WI38 (cell line): ENCODE data around the gene SOWAHD.
"Not testable (repeated sequence)": the region's sequence is repeated elsewhere in the genome, so short reads cannot be mapped to it uniquely, and the experiment has no call there.

Experiments used
- H3K4me3 ChIP-seq: 2 replicates; pipeline ENCODE4 v1.5.1; 2011; ENCODE audit warnings: low read depth, mild to moderate bottlenecking, control low read depth, low read length
- CTCF ChIP-seq: IDR thresholded peaks from 2 replicates; pipeline ENCODE4 v1.5.1; 2012; ENCODE audit warnings: low read depth, mild to moderate bottlenecking, control low read depth, low read length

The SOWAHD gene

GRCh38 chrX:119760026-119760877 lies 1.9 kb downstream of the SOWAHD start:
- no peak for TF ChIP-seq CTCF
- H3K4me3 ChIP-seq, result no peak overlapping the region

GRCh38 chrX:119762718-119763117 lies 4.3 kb downstream of the SOWAHD start:
- H3K4me3 ChIP-seq, result no peak overlapping the region
- no peak for TF ChIP-seq CTCF

GRCh38 chrX:119763181-119763580 lies 4.8 kb downstream of the SOWAHD start:
- no peak for TF ChIP-seq CTCF
- H3K4me3 ChIP-seq, result no peak overlapping the region

DNA sequence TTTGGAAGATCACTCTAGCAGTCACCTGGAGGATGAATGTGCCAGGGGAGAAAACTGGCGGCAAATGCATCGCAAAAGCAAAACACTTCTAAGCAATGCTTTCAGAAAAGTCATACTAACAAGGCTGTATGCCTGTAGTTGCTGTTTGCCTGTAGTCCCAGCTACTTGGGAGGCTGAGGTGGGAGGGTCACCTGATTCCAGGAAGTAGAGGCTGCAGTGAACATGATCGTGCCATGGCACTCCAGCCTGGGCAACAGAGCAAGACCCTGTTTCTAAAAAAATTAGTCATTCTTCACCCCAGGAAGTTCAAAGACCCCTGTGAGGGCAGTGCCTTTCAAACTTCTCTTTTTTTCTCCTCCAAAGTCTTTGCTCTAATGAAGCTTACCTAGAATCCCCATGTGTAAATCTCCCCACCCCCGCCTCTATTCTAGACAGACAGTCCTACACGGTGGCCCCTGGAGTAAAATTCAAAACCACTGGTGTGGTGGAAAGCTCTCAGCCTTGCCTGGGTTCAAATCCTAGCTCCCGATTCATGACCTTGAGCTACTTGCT lies 5.5 kb downstream of the SOWAHD start:
- no peak overlapping the region for H3K4me3 ChIP-seq

GRCh38 chrX:119768436-119768835 lies 10.0 kb downstream of the SOWAHD start:
- H3K4me3 ChIP-seq, result not testable (repeated sequence)

More for the DNA sequence above, 5.5 kb downstream of the SOWAHD start:
- TF ChIP-seq CTCF, result no peak

GRCh38 chrX:119769388-119769787 lies 11.0 kb downstream of the SOWAHD start:
- H3K4me3 ChIP-seq, result not testable (repeated sequence)

DNA sequence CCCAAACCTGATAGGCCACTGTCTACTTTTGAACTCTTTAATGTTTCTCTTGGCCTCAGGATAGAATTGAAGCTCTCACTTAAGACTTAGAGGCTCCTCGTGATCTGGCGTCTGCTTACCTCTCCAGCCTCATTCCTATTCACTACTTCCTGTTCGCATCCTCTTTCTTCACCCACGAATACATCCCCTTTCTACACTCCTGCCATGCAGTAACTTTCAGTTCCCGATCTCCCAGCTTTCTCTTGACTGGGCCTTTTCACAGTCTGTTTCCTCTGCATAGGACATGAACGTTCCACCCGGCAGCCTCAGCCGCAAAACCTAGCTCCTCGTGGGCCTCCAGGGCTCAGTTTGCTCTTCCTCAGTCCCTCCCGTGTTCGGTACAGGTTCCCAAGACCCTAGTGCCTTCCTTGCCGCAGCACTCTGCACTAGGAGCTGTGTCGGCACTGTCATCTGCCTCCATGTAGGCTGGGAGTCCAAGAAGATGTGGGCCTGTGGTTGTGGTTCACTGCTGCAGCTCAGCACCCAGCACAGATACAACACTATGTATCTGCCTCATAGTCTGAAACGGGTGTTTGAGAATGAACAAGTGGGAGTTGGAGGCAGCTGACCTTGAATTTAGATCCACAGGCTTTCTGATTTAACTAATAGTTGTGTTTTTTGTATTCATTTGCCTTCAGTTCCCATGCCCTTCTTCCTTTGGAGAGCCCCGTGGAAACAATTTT lies 17.3 kb downstream of the SOWAHD start:
- TF ChIP-seq CTCF, result no peak
- no peak overlapping the region for H3K4me3 ChIP-seq

DNA sequence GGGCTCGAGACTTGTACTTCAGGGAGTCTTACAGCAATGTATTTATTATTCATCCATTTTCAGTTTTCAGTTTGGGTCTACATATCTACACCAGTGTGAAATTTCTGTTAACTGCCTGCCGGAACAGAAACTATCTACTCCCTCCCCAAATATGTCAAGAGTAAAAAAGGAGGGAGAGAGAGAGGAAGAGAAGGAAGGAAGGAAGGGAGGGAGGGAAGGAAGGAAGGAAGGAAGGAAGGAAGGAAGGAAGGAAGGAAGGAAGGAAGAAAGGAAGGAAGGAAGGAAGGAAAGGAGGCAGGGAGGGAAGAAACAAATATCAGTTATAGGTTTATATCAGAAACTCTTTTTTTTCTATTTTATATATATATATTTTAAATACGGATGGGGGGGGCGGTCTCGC lies 20.4 kb downstream of the SOWAHD start:
- no peak for TF ChIP-seq CTCF
- H3K4me3 ChIP-seq, result no peak overlapping the region
